HG03558 (cell line): ENCODE results near the gene KIF20B.
"Not testable (repeated sequence)": the region's sequence is repeated elsewhere in the genome, so short reads cannot be mapped to it uniquely, and the experiment has no call there.

Experiments used
- ATAC-seq: cut with Tn5 transposase; IDR thresholded peaks from one replicate; pipeline ENCODE4 v1.9.1; 2021; ENCODE audit warnings: moderate number of reproducible peaks; ENCODE audit not compliant: unreplicated experiment; ENCODE audit errors: extremely low read depth

The KIF20B gene

GRCh38 chr10:89685936-89686335 lies 15.5 kb upstream of the KIF20B start:
- no peak for ATAC-seq

GRCh38 chr10:89690027-89690426 lies 11.4 kb upstream of the KIF20B start:
- ATAC-seq = no peak

- ATAC-seq = no peak
Measured at GRCh38 chr10:89692416-89692815, 9.0 kb upstream of the KIF20B start.

- no peak for ATAC-seq
Measured at GRCh38 chr10:89693176-89693575, 8.2 kb upstream of the KIF20B start.

GRCh38 chr10:89695307-89695706 lies 6.1 kb upstream of the KIF20B start:
- no peak for ATAC-seq

GRCh38 chr10:89697946-89698345 lies 3.4 kb upstream of the KIF20B start:
- no peak for ATAC-seq

GRCh38 chr10:89699581-89700064 lies 1.8 kb upstream of the KIF20B start:
- no peak for ATAC-seq

GRCh38 chr10:89700923-89701241 lies 508 bp upstream of the KIF20B start:
- no peak for ATAC-seq

GRCh38 chr10:89702121-89702480 lies 711 bp downstream of the KIF20B start:
- ATAC-seq = no peak

- ATAC-seq = no peak
Measured at GRCh38 chr10:89705466-89705865, 4.1 kb downstream of the KIF20B start.

GRCh38 chr10:89706011-89706410 lies 4.6 kb downstream of the KIF20B start:
- ATAC-seq = no peak

- no peak for ATAC-seq
Measured at GRCh38 chr10:89707372-89707771, 6.0 kb downstream of the KIF20B start.

- no peak for ATAC-seq
Measured at GRCh38 chr10:89710753-89711152, 9.4 kb downstream of the KIF20B start.

- ATAC-seq = no peak
Measured at GRCh38 chr10:89734616-89735015, 33.2 kb downstream of the KIF20B start.

- peak; percentile 67 for ATAC-seq
Measured at GRCh38 chr10:89738551-89739209, 37.3 kb downstream of the KIF20B start.

- no peak for ATAC-seq
Measured at GRCh38 chr10:89741126-89741762, 39.9 kb downstream of the KIF20B start.

GRCh38 chr10:89744026-89744425 lies 42.6 kb downstream of the KIF20B start:
- no peak for ATAC-seq

- ATAC-seq = no peak
Measured at GRCh38 chr10:89745903-89746302, 44.5 kb downstream of the KIF20B start.

GRCh38 chr10:89750441-89750840 lies 49.1 kb downstream of the KIF20B start:
- ATAC-seq = no peak

GRCh38 chr10:89755374-89755773 lies 54.0 kb downstream of the KIF20B start:
- ATAC-seq = no peak

- no peak for ATAC-seq
Measured at GRCh38 chr10:89759531-89759930, 58.1 kb downstream of the KIF20B start.

GRCh38 chr10:89763671-89764070 lies 62.3 kb downstream of the KIF20B start:
- not testable (repeated sequence) for ATAC-seq
